GM11168 (cell line): ENCODE measurements around the gene DNAL1.

Experiments
- in situ Hi-C: fragments of 300-500 bp; cut with MboI; formaldehyde crosslinking; loops from one replicate; pipeline ENCODE4 v1.12.0; 2022; ENCODE audit warnings: low sequenced_read_pairs; ENCODE audit not compliant: unreplicated experiment

The DNAL1 gene

DNA sequence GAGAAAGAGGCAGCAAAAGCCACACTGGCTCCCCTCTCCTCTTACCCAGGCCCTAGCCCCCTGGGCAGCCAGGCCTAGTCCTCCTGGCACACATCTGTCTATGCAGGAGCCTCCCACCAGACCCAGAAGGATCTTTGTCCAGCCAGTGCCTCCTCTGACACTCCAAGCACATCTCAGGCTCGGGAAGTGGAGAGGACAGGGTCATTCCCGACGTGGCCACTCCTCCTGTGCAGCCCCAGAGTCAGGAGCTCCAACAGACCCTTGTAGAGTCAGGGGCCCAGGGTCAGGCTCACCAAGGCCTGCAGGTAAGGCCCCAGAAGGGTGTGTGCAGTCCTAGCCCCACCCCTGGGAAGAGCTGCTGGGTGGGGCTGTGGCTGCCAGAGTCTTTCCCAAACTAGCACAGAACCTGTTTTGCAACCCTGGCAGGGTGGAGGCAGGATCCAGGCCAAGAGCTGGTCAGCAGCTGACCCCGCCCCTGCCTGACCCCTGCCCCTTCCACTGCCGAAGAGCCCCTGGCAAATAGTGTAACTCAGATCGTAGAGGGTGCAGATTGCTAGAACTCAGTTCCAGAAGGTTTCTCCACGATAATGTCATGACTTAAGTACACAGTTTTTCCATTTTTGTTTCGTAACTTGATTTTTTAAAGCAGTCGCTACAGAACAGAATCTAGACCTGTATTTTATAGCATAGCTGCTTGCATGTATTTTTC, 96.0 kb downstream of the DNAL1 start:
- in situ Hi-C loops, result no loop called here

DNA sequence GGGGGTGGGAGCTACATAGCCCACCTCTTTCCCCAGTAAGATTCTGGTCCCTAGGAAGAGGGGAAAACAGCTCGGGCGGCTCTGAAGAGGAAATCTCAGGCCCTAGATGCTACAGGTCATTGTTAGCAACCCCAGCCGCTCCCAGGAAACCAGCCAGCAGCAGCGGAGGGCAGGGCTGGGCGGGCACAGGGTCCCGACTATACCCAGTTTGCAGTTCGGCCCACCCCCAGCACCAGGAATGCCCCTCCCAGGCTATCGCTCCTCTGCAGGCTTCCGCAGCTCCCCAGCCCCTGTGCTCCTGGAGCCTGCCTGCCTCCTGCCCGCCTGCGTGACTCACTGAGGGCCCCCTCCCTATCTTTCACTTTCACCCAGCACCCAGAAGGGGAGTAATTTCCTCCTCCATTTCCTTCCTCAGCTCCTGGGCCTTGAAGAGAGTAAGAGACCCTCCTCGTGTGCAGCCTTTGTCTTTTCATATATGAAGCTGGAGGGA, 96.6 kb downstream of the DNAL1 start:
- in situ Hi-C loops, result no loop called here

DNA sequence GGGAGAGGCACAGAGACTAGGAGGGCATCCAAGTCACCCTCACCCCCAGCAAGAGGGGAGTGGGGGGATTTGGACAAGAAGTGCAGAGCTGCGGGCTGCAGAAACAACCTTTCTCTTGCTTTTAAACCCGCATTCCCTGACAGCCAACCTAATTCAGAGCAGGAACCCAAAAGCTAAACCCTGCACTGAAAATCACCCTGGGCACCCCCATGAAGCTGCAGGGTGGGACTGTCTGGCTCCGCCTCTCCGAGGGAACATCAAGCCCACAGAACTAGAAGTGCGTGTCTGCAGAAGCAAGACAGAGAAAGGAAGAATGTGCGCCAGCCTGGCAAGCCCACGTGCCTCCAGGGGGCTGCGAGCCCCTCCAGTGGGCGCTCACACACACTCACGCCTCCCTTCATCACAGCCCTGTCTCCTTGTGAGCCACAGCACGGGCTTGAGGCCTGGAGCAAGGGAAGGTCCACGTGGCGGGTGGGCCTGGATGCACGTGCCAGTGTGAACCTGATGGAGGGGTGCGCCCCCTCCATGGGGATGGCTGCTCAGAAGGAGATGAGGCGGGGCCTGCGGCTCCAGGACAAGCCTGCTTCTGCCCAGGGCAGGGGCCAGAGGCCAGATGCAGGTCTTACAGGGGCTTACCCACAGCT, 97.2 kb downstream of the DNAL1 start:
- in situ Hi-C loops, result no loop called here

DNA sequence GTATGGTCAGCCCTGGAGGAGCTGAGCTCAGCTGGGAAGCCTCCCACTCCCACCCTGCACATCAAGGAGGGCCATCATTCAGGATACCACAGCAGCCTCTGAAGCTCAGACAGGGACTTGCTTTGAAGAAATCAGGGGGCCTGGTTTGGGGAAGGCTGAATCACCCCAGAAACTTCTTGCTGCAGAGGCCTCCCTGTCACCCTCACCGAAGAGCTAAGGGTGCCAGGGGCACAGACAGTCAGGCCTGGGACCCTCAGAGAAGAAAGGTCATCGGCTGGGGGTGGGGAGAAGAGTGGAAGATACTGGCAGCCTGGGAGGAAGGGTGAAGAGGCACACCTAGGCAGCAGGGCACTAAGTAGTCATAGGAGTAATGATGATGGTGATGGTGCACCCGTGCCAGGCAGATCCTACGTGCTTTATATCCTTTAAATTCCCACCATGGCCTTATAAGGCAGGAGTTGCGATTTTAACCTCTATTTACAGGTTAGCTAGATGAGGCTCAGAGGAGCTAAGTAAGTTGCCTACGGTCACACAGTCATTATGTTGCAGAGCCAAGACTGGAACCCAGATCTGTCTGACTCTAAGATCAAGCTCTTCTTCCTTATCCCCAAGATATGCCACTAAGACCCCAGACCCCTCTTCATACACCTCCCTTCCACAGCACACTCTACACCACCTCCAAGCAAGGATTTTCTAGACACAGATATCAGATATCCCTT, 97.9 kb downstream of the DNAL1 start:
- in situ Hi-C loops, result no loop called here

DNA sequence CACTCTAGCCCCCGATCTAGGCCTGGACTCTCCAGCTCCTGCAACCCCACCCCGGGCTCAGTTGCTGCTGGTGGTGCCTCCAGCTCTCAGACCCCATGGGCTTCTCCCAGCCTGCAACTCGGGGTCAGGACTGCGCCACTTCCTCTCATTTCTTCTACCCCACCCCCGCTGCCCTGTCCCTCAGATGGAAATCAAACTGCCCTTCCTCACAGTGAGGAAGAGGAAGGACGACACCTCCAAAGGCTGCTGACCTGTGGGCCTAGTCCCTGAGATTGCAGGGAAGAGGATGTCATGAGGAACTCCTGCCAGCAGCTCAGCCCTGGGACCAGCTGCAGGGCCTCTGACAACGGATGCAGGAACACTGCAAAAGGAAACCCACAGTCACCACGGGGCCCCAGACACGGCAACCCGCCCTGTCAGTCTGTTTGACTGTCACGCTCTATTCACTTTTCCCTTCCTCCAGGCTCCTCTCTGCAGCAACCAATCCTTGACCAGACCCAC, 98.7 kb downstream of the DNAL1 start:
- in situ Hi-C loops, result no loop called here

DNA sequence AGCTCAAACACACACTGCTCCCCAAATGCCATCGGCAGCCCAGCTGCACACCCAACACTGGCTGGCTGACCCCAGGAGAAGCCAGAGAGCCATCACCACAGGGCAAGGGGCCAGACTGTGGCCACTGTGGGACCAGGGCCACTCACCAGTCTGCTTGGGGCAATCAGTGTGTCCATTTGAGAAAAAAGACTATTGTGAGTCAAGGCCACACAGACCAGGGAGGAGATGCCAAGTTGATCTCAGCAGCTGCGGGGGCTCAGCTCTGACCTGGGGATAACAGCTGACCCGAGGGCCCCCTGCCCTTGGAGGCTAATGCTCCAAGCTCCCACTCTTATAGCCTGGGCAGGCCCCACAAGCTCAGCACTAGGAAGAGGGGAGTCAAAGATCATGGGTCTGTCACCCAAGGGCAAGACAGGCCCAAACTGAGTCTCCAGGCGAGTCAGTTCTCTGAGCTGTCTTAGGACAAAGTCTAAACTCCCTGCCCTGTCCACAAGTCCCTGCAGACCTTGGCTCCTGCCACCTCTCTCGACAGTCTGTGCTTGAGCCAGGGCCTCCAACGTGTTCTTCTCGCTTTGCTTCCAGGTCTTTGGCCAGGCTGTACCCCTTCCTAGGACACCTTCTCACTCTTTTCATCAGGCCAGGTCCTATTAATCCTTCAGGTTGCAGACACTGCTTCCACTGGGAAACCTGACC, 99.5 kb downstream of the DNAL1 start:
- in situ Hi-C loops, result no loop called here

DNA sequence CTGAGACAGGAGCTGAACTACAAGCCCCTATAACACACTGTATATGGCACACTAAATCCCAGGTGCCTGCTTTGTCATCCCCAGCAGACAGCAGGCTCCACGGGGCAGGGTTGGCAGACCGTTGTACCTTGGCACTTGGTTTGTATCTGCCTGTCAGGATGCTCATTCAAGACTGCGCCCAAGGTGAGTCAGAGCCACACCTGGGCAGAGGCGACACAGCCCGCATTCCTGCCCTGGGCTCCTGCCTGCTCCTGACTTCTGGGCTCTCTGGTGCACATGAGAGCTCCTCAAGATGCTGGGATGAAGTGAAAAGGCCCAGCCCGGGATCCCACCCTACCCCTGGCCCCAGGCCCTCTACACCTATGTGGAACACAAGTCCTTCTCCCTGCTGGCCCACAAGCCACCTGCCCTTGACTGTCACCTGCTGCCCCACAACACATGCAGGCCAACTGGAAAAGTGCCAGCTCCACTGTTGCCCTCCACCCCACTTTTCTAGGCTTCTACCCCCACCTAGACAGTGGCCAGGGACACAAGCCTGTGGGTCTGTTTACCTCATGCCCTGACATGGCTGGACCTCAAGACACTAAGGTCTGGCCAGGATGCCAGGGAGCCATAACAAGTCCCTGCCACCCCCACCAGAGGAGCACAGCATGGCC, 100.2 kb downstream of the DNAL1 start:
- in situ Hi-C loops, result no loop called here

DNA sequence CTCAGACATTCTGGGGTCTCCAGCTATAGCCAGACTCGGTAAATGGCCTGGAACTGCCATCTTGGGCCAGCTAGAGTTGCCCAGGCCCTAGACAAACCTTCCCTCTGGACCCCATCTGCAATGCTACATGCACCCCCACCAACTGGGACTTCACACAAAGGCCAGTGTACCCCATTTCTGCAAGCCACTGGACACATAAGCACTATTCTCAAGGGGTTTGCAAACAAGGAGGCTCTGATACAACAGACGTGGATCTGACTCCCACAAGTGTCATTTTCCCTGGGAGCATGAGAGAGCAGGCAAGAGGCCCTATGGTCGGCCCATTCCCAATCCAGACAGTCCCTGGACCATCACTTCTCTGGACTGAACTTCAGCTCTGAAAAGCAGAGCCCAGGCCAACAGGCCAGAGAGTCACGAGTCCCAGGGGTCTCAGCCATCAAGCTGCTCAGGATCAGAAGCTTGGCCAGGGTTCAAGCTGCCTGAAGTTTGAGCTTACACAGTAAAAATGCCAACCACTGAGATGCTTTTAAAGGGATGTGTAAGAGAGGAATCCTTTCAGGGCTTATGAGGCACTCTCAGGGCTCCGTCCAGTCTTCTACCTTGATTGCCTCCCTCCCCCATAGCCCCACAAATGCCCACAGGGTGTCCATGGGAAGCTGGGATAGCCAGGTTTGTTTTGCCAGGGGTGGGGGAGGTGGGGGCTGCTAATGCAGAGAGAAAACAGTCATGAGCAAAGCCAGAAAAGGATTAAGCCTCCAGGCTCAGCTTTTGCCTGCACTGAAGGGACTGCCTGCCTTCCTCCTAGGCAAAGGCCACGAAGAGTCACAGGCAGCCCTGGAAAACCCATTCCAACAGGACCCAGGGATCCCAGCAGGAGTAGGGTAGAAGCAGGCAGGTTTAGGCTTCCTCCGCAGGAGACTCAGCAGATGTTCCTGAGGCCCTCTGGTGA, 101.1 kb downstream of the DNAL1 start:
- in situ Hi-C loops, result no loop called here

DNA sequence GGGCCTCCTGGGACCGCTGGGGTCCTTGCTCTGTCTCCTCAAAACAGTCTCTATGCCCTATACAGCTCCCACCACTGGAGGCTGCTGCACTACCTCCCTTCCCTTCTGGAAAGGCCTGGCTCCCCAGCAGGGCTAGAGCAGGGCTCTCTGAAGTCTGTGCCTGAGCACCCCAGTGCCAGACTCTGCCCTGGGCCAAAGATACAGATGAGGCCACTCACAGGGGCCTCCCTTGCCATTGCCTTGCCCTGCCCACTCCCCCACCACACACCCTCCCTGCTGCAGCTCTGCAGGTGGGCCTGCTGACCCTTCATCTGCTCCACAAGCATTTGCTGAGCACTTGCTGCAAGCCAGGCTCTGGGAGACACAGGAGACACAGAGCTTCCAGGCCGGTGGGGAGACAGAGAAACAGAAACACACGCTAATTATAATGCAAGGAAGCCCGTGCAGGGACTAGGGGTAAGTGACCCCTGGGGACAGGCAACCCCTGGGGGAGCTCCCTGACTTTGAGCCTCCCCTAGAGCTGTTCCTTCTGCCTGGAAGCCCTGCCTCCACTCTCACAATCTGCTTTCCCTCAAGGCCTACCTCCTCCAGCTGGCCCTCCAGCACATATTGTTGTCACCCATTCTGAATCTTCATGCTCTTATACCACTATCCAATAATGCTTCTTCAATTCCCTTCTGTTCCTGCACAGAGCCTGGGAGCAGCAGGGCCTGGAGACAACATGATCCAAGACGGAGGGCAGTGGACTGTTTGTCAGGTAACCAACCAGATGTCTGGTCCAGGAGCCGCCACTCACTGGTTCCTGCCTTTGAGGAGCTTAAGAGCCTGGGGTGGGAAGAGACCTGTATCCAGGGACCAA, 102.0 kb downstream of the DNAL1 start:
- in situ Hi-C loops, result no loop called here

DNA sequence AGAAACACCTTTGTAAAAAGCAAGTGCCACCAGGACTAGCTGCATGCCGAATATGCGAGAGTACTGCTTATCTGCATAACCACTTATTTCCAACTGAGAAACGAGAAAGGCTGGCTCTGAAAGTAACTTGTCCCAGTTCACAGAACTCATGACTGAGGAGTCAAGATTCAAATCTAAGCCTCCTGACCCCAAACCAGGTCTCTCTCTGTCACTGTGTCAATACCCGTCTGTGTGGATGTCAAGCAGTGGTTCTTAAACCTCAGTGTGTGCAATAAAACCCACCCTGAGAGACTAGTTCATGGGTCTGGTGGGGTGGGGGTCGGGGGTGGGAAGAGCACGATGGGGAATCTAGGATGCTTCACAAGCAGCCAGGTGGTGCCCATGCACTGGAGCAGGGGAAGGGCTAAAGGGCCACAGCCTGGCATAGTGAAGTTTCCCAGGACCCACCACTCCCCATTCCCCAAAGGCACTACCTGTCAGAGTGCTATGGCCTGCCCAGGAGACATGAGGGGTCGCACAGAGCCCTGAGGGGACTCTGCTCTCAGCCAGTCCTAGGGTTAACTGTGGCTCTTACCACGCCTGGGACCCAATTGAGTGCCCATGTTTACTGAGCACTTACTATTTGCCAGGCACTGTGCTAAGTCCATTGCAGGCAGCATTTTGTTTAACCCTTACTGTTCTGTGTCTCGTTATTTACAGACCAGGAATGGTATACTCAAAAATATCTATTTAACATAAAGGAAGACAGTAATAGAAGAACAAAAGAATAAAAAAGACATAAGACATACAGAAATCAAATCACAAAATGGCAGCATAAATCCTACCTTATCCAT, 102.8 kb downstream of the DNAL1 start:
- in situ Hi-C loops, result no loop called here

DNA sequence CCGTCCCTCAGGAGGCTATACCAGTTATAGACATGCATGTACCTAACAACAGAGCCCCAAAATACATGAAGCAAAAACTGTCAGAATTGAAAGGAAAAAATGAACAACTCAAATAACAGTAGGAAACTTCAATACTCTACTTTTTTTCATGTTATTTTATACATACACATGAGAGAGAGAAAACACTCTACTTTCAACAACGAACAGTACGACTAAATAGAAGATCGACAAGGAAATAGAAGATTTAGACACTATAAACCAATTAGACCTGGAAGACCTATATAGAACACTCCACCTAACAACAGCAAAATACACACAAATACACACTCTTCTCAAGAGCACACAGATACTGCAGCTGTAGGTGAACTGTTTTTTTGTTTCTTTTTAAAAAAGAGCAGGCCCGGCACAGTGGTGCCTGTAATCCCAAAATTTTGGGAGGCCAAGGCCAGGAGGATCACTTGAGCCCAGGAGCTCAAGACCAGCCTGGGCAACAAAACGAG, 104.1 kb downstream of the DNAL1 start:
- in situ Hi-C loops, result no loop called here

DNA sequence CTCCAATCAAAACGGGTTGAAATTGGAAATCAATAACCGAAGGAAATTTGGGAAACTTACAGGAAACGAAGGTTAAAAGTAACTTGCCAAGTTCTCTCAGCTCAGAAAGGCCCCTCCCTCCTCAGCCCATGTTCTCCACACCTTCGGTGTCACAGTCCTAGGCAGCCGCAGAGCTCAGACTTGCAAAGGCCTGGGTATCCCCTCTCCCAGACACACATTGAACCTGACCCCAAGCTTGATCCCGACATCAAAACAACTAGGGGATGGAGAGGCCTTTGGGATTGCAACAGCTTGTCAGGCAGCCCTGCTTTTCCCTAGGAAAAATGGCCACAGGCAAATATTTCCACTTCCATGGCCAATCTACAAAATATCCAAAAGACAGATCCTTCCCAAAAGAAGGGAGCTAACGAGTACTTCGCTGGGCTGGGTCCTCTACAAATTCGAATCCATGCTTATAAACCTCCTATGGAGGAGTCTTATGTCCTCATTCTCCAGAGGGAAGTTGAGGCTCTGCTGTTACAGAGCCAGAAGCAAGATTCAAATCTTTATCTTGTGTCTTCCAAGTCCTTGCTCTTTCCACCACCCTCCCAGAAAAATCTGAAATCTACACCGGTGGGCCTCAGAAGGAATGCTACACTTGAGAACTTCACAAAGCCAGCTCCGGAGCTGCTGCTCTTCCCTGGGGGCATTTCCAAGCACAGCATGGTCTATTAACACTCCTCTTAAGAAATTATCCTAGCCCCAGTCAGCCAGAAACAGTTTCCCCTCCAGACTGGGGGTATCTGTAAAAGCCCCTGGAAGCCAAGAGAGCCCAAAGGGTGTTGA, 105.1 kb downstream of the DNAL1 start:
- in situ Hi-C loops, result no loop called here

DNA sequence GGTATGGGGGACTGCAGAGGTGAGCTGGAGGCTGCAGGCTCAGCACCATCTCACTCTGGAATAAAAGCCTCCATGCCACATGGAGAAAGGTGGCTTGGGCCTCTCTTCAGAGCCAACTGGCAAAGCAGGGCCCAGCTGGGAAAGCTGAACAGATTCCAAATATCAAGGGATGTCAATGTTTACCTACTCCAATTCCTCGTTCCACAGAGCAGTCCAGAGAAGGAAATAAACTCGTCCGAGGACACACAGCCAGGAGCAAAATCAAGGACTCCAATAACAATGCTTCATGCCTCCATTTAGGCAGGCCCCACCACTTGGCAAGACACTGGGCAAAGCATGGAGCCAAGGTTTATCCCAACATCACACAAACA, 105.7 kb downstream of the DNAL1 start:
- in situ Hi-C loops, result no loop called here

DNA sequence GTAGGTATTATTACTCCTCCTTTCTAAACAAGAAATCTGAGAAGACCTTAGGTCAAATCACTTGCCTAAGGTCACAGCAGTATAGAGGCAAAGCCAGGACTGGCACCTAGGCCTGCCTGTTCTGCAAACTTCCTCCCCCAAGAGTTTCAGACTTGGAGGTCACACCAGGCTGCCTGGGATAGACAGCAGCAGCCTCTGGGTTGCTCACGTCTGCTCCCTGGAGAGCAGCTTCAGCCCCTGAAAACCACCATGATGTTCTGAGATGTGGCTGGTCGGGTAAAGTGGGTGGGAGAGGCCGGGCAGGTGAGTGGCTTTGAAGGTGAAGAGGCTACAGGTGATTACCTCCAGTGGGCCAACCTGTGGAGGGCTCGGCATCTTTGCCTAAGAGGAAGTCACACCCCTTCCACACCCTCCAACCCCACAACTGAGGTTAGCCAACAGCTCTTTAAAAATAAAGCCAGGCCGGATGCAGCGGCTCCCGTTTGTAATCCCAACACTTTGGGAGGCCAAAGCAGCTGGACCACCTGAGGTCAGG, 106.4 kb downstream of the DNAL1 start:
- in situ Hi-C loops, result no loop called here

DNA sequence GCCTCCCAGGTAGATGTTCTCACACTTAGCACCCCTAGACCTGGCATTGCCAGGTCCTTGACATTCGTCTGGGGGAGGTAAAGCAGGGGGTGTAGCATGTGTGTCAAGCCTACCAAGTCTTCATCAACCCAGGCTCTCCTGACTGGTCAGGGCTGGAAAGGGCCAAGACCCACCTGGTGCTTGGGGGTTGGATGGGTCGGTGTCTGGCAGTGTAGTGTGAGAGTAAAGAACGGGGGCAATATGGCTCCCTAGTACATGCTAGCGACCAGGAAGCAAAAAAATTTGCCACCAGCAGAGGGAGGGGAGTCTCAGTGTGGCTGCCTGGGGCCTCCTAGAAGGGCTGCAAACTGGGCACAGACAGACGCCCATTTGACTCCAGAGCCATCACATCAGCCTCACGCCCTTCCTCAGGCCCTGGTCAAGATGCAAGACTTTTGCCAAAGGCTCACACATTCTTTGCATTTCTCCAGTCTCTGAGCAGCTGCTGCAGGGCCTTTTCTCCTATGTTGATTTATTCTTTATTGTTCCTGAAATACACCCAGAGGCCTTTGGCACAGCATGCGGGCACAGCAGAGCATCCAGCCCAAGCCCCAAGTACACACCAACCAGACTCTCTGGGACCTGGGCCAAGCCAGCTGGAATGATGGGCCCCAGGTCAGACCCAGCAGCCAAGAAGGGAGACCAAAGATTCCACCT, 107.7 kb downstream of the DNAL1 start:
- in situ Hi-C loops, result no loop called here
